Mesodermal cell (in vitro differentiated cells): ENCODE measurements around the gene EIF4E1B.

Source experiments
- H3K27ac ChIP-seq: 2 replicates; pipeline ENCODE4 v1.7.0; 2013; ENCODE audit warnings: mild to moderate bottlenecking, low read depth, low read length, moderate library complexity; ENCODE audit not compliant: severe bottlenecking
- H3K36me3 ChIP-seq: 2 replicates; pipeline ENCODE4 v1.7.1; 2013; ENCODE audit warnings: mild to moderate bottlenecking, low read length, moderate library complexity; ENCODE audit not compliant: control insufficient read depth, insufficient read depth
- H3K4me1 ChIP-seq: one replicate; pipeline ENCODE4 v1.7.1; 2013; ENCODE audit warnings: mild to moderate bottlenecking, low read length; ENCODE audit not compliant: insufficient read depth, control insufficient read depth, poor library complexity, severe bottlenecking
- H3K4me3 ChIP-seq: 2 replicates; pipeline ENCODE4 v1.7.0; 2013; ENCODE audit warnings: low read length, control low read depth, mild to moderate bottlenecking; ENCODE audit not compliant: insufficient read depth, poor library complexity, severe bottlenecking; ENCODE audit errors: extremely low read depth
- H3K9me3 ChIP-seq: 2 replicates; pipeline ENCODE4 v1.7.1; 2013; ENCODE audit warnings: mild to moderate bottlenecking, low read length, moderate library complexity; ENCODE audit not compliant: control insufficient read depth
- WGBS, 2 experiments: methylation state at CpG; one replicate each; pipeline ENCODE4 v1.1.5; 2013; ENCODE audit warnings: missing lambda C conversion rate in 2 of 2; ENCODE audit not compliant: insufficient coverage in 2 of 2; 5-methylcytosine and 5-hydroxymethylcytosine counted together

Gene EIF4E1B

GRCh38 chr5:176628406-176629228 is 1.9 kb upstream of the EIF4E1B start:
- Histone ChIP-seq H3K27ac (no peak overlapping the region), H3K36me3 (no peaks in the 10 kb centered on the region), H3K9me3 (no peaks in the 10 kb centered on the region), H3K4me3 (no peak overlapping the region), H3K4me1 (peaks cover 15% of the 10 kb centered on the region)
- WGBS, 2 experiments = 61 to 62% methylated on average over 9 of the region's 13 CpGs

GRCh38 chr5:176629317-176629852 is 1.1 kb upstream of the EIF4E1B start:
- Histone ChIP-seq H3K27ac (no peak overlapping the region), H3K9me3 (no peaks in the 10 kb centered on the region), H3K4me1 (peaks cover 15% of the 10 kb centered on the region), H3K36me3 (no peaks in the 10 kb centered on the region), H3K4me3 (peak overlapping the region; percentile 36)
- WGBS, 2 experiments = 11 to 23% methylated on average over 6 to 18 of the region's 34 CpGs

GRCh38 chr5:176630681-176631222 is 277 bp downstream of the EIF4E1B start:
- H3K4me1 ChIP-seq = peaks cover 15% of the 10 kb centered on the region
- peak overlapping the region; percentile 36 for H3K4me3 ChIP-seq
- H3K27ac ChIP-seq = no peak overlapping the region
- H3K9me3 ChIP-seq = no peaks in the 10 kb centered on the region
- no peaks in the 10 kb centered on the region for H3K36me3 ChIP-seq
- 17 to 27% methylated on average over 14 to 19 of the region's 20 CpGs for WGBS, 2 experiments

GRCh38 chr5:176631383-176632200 is 1.1 kb downstream of the EIF4E1B start:
- no peak overlapping the region for H3K4me3 ChIP-seq
- H3K9me3 ChIP-seq = no peaks in the 10 kb centered on the region

GRCh38 chr5:176632745-176633144 is 2.3 kb downstream of the EIF4E1B start:
- Histone ChIP-seq H3K4me1 (peaks cover 15% of the 10 kb centered on the region), H3K9me3 (no peaks in the 10 kb centered on the region), H3K36me3 (no peaks in the 10 kb centered on the region), H3K4me3 (no peak overlapping the region), H3K27ac (no peak overlapping the region)
- WGBS, 2 experiments = 93 to 95% methylated on average over 2 of the region's 2 CpGs

More at GRCh38 chr5:176631383-176632200, 1.1 kb downstream of the EIF4E1B start:
- 85 to 97% methylated on average over 5 of the region's 7 CpGs for WGBS, 2 experiments
- no peaks in the 10 kb centered on the region for H3K36me3 ChIP-seq
- peaks cover 15% of the 10 kb centered on the region for H3K4me1 ChIP-seq
- H3K27ac ChIP-seq = no peak overlapping the region

- no peak overlapping the region for H3K4me3 ChIP-seq
- 41 to 44% methylated on average over 6 of the region's 6 CpGs for WGBS, 2 experiments
Observed at GRCh38 chr5:176633598-176633997, 3.1 kb downstream of the EIF4E1B start.

GRCh38 chr5:176636426-176636825 is 6.0 kb downstream of the EIF4E1B start:
- H3K4me1 ChIP-seq = no peaks in the 10 kb centered on the region
- H3K36me3 ChIP-seq = no peaks in the 10 kb centered on the region
- H3K27ac ChIP-seq = no peak overlapping the region
- no peaks in the 10 kb centered on the region for H3K9me3 ChIP-seq
- no peak overlapping the region for H3K4me3 ChIP-seq
- 81 to 85% methylated on average over 5 to 7 of the region's 9 CpGs for WGBS, 2 experiments

More at GRCh38 chr5:176633598-176633997, 3.1 kb downstream of the EIF4E1B start:
- peaks cover 15% of the 10 kb centered on the region for H3K4me1 ChIP-seq
- no peaks in the 10 kb centered on the region for H3K9me3 ChIP-seq
- no peaks in the 10 kb centered on the region for H3K36me3 ChIP-seq
- H3K27ac ChIP-seq = no peak overlapping the region

- Histone ChIP-seq H3K9me3 (no peaks in the 10 kb centered on the region), H3K4me3 (no peak overlapping the region), H3K36me3 (no peaks in the 10 kb centered on the region), H3K27ac (no peak overlapping the region), H3K4me1 (no peaks in the 10 kb centered on the region)
- 40 to 44% methylated on average over 2 to 4 of the region's 4 CpGs for WGBS, 2 experiments
Observed at GRCh38 chr5:176637556-176637955, 7.1 kb downstream of the EIF4E1B start.

GRCh38 chr5:176638437-176638836 is 8.0 kb downstream of the EIF4E1B start:
- Histone ChIP-seq H3K27ac (no peak overlapping the region), H3K4me1 (no peaks in the 10 kb centered on the region), H3K9me3 (no peaks in the 10 kb centered on the region), H3K4me3 (no peak overlapping the region), H3K36me3 (no peaks in the 10 kb centered on the region)
- 86 to 91% methylated on average over 3 of the region's 3 CpGs for WGBS, 2 experiments

- H3K27ac ChIP-seq = no peak overlapping the region
- 49 to 65% methylated on average over 2 of the region's 4 CpGs for WGBS, 2 experiments
- H3K9me3 ChIP-seq = no peaks in the 10 kb centered on the region
- no peaks in the 10 kb centered on the region for H3K36me3 ChIP-seq
- no peaks in the 10 kb centered on the region for H3K4me1 ChIP-seq
- H3K4me3 ChIP-seq = no peak overlapping the region
Observed at GRCh38 chr5:176639208-176639607, 8.7 kb downstream of the EIF4E1B start.
